ENCODE data around the gene ASH1L. TPM values are rescaled to one million over a fixed set of nuclear protein-coding genes. Genes with fewer than 3 reads are reported as not detected.
"Not testable (repeated sequence)": the region's sequence is repeated elsewhere in the genome, so short reads cannot be mapped to it uniquely, and the experiment has no call there.

The ASH1L gene
- total RNA-seq, 2 experiments from 2014 or later = 37.7 to 41.1 TPM

DNA sequence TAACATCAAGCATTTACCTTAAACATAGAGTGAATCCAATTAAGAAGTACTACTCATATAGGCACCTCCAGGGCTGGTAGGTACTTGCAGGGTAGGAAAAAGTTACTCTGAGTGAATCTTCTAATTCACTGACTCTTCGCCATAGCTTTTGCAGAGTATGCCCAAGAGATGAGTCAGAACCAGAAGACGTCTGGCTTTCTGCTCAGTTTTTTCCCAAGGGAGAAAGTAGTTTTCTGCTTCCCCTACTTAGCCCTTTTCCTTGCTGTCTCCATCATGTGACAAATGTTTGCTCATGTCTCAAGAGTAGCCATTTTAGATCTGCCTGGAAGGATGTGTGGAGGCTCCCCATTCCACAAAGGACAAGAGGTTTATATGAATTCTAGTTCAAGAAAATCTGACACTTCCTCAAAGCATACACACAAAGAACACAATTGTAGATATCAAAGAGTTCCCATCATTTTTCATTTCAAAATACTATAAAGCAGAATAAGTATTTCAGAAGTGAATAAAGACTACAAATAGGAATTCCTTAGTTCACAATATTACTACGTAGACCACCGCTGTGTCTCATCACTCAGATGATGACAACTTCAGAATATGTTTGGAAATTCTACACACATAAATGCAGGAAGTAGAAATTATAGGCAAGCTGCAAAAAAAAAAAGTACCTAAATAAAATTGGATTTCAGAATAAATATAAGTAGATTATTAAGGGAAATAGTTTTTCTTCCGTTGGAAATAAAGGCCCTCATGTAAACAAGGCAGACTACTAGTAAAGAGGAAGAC lies 98.5 kb downstream of the ASH1L start:
- Mint-ChIP-seq H3K27ac (no peak overlapping the region), H3K36me3 (ENCODE audit: low read depth) (peaks cover 30% of the 10 kb centered on the region), H3K27me3 (ENCODE audit: low read depth) (no peaks in the 10 kb centered on the region), H3K4me3 (no peak overlapping the region), H3K9me3 (ENCODE audit: insufficient read depth) (peaks cover 4% of the 10 kb centered on the region), H3K4me1 (ENCODE audit: low read depth) (peaks cover 24% of the 10 kb centered on the region)
- ATAC-seq (no peak), DNase-seq (no peak)
- ChIA-PET POLR2A (interaction anchor here (0.7 kb wide), 1 partner anchor 1177 kb away, joined by 3 read pairs; no protein-coding TSS in a partner anchor), CTCF (no interaction called here)

- ATAC-seq = no peak
- H3K4me3 Mint-ChIP-seq = no peak overlapping the region
- CTCF ChIA-PET = no interaction called here
- peaks cover 11% of the 10 kb centered on the region for H3K4me1 Mint-ChIP-seq (ENCODE audit: low read depth)
- H3K27ac Mint-ChIP-seq = no peak overlapping the region
- peaks cover 49% of the 10 kb centered on the region for H3K36me3 Mint-ChIP-seq (ENCODE audit: low read depth)
- no peaks in the 10 kb centered on the region for H3K27me3 Mint-ChIP-seq (ENCODE audit: low read depth)
- POLR2A ChIA-PET = no interaction called here
- DNase-seq = no peak
- no peaks in the 10 kb centered on the region for H3K9me3 Mint-ChIP-seq (ENCODE audit: insufficient read depth)
Observed at GRCh38 chr1:155458111-155458510, 104.5 kb downstream of the ASH1L start.

DNA sequence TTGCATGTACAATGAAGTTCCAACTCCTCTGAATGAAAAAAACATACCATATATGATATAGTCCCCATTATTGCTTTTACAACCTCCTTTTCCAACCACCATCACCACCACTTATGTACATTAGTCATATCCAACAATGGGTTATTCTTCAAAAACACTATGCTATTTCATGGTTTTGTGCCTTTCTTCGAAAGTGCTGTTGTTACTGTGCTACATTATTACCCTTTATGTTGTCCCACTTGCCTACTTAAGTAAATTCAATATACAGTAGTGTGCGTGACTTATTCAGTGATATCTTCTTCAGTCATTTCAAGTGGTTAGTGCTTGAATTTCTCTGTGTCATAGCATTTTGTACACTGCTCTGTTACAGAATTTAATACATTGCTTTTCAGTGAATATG lies 105.3 kb downstream of the ASH1L start:
- DNase-seq (no peak), ATAC-seq (no peak)
- no peak overlapping the region for H3K27ac Mint-ChIP-seq
- ChIA-PET POLR2A (no interaction called here), CTCF (no interaction called here)
- H3K4me1 Mint-ChIP-seq (ENCODE audit: low read depth) = peaks cover 11% of the 10 kb centered on the region
- H3K27me3 Mint-ChIP-seq (ENCODE audit: low read depth) = no peaks in the 10 kb centered on the region
- peaks cover 46% of the 10 kb centered on the region for H3K36me3 Mint-ChIP-seq (ENCODE audit: low read depth)
- H3K4me3 Mint-ChIP-seq = no peak overlapping the region
- H3K9me3 Mint-ChIP-seq (ENCODE audit: insufficient read depth) = no peaks in the 10 kb centered on the region

GRCh38 chr1:155455588-155456195 lies 106.9 kb downstream of the ASH1L start:
- POLR2A ChIA-PET = interaction anchor here (1.0 kb wide), 2 partner anchors 80 to 107 kb away, joined by 3 to 5 read pairs; partner anchors contain the start of gene ASH1L
- ATAC-seq = no peak
- H3K27me3 Mint-ChIP-seq (ENCODE audit: low read depth) = no peaks in the 10 kb centered on the region
- H3K9me3 Mint-ChIP-seq (ENCODE audit: insufficient read depth) = no peaks in the 10 kb centered on the region
- H3K4me3 Mint-ChIP-seq = no peak overlapping the region
- DNase-seq = no peak
- CTCF ChIA-PET = interaction anchor here (0.8 kb wide), 1 partner anchor 9 kb away, joined by 4 read pairs; no protein-coding TSS in a partner anchor
- H3K27ac Mint-ChIP-seq = no peak overlapping the region
- peaks cover 2% of the 10 kb centered on the region for H3K4me1 Mint-ChIP-seq (ENCODE audit: low read depth)
- peaks cover 38% of the 10 kb centered on the region for H3K36me3 Mint-ChIP-seq (ENCODE audit: low read depth)

DNA sequence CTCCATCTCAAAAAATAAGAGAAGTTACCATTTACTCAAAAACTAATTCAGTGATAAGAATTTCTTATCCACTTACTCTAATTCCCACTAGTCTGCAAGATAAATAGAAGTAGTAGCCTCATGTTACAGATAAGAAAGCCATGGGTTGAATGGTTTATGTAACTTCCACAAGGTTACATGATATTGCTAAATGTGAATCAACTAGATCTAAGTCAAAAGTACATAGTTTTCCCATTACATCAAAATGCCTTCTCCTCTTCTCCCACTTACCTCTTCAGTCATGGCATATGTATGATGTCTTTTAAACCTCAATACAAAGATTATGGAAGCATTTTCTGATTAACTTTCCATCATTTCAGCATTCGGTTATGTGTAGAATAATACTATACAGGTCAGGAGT lies 108.5 kb downstream of the ASH1L start:
- ChIA-PET POLR2A (interaction anchor here (0.7 kb wide), 1 partner anchor 15 kb away, joined by 3 read pairs; no protein-coding TSS in a partner anchor), CTCF (no interaction called here)
- Mint-ChIP-seq H3K4me1 (ENCODE audit: low read depth) (no peaks in the 10 kb centered on the region), H3K36me3 (ENCODE audit: low read depth) (peaks cover 40% of the 10 kb centered on the region), H3K4me3 (no peak overlapping the region), H3K9me3 (ENCODE audit: insufficient read depth) (no peaks in the 10 kb centered on the region), H3K27ac (no peak overlapping the region), H3K27me3 (ENCODE audit: low read depth) (no peaks in the 10 kb centered on the region)
- ATAC-seq (no peak), DNase-seq (no peak)

DNA sequence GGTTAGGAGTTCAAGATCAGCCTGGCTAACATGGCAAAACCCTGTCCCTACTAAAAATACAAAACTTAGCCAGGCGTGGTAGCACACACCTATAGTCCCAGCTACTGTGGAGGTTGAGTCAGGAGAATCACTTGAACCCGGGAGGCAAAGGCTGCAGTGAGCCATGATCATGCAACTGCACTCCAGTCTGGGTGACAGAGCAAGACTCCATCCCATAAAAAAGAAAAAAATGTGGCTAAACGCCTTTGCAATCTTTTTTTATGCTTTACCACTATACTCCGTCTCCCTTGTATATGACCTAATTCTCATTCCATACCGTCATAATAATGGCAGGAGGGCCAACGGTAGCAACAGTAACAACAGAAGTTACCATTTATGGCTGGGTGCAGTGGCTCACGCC lies 109.5 kb downstream of the ASH1L start:
- H3K36me3 Mint-ChIP-seq (ENCODE audit: low read depth) = peaks cover 35% of the 10 kb centered on the region
- CTCF ChIA-PET = no interaction called here

GRCh38 chr1:155451199-155451598 lies 111.4 kb downstream of the ASH1L start:
- ChIA-PET POLR2A (no interaction called here), CTCF (no interaction called here)
- ATAC-seq (no peak), DNase-seq (no peak)
- Mint-ChIP-seq H3K4me3 (no peak overlapping the region), H3K36me3 (ENCODE audit: low read depth) (peaks cover 25% of the 10 kb centered on the region), H3K27me3 (ENCODE audit: low read depth) (no peaks in the 10 kb centered on the region), H3K9me3 (ENCODE audit: insufficient read depth) (no peaks in the 10 kb centered on the region), H3K4me1 (ENCODE audit: low read depth) (no peaks in the 10 kb centered on the region), H3K27ac (no peak overlapping the region)

More for the DNA sequence above, 109.5 kb downstream of the ASH1L start:
- POLR2A ChIA-PET = no interaction called here
- H3K27me3 Mint-ChIP-seq (ENCODE audit: low read depth) = no peaks in the 10 kb centered on the region
- DNase-seq (no peak), ATAC-seq (no peak)
- H3K9me3 Mint-ChIP-seq (ENCODE audit: insufficient read depth) = no peaks in the 10 kb centered on the region
- no peaks in the 10 kb centered on the region for H3K4me1 Mint-ChIP-seq (ENCODE audit: low read depth)
- no peak overlapping the region for H3K27ac Mint-ChIP-seq
- H3K4me3 Mint-ChIP-seq = no peak overlapping the region

GRCh38 chr1:155442431-155442830 lies 120.2 kb downstream of the ASH1L start:
- CTCF ChIA-PET, DNase-seq: not testable (repeated sequence)

DNA sequence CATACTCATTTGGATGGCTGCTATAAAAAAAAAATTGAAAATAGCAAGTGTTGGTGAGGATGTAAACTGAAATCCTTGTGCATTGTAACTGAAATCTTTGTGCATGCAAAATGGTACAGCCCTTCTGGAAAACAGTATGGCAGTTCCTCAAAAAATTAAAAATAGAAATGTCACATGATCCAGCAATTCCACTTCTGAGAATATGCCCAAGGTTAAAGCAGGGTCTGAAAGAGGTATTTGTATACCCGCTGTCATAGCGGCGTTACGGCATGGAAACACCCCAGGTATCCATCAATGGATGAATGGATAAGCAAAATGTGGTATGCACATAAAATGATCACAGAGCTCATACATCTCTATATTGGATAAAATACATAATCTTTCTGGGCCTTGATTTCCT lies 125.2 kb downstream of the ASH1L start:
- peaks cover 2% of the 10 kb centered on the region for H3K4me1 Mint-ChIP-seq (ENCODE audit: low read depth)
- DNase-seq = no peak
- no peaks in the 10 kb centered on the region for H3K27me3 Mint-ChIP-seq (ENCODE audit: low read depth)
- no peak for ATAC-seq
- no peaks in the 10 kb centered on the region for H3K9me3 Mint-ChIP-seq (ENCODE audit: insufficient read depth)
- H3K4me3 Mint-ChIP-seq = no peak overlapping the region
- ChIA-PET CTCF (no interaction called here), POLR2A (no interaction called here)
- H3K27ac Mint-ChIP-seq = no peak overlapping the region
- H3K36me3 Mint-ChIP-seq (ENCODE audit: low read depth) = peaks cover 24% of the 10 kb centered on the region

More at GRCh38 chr1:155442431-155442830, 120.2 kb downstream of the ASH1L start:
- H3K27ac Mint-ChIP-seq; POLR2A ChIA-PET; H3K9me3 Mint-ChIP-seq (ENCODE audit: insufficient read depth); H3K4me1 Mint-ChIP-seq (ENCODE audit: low read depth); H3K27me3 Mint-ChIP-seq (ENCODE audit: low read depth); ATAC-seq; H3K4me3 Mint-ChIP-seq: not testable (repeated sequence)
- peaks cover 13% of the 10 kb centered on the region for H3K36me3 Mint-ChIP-seq (ENCODE audit: low read depth)

GRCh38 chr1:155433831-155434389 lies 128.7 kb downstream of the ASH1L start:
- H3K27ac Mint-ChIP-seq; POLR2A ChIA-PET; CTCF ChIA-PET; H3K9me3 Mint-ChIP-seq (ENCODE audit: insufficient read depth); H3K4me3 Mint-ChIP-seq; H3K27me3 Mint-ChIP-seq (ENCODE audit: low read depth); ATAC-seq; H3K4me1 Mint-ChIP-seq (ENCODE audit: low read depth); DNase-seq: not testable (repeated sequence)
- peaks cover 29% of the 10 kb centered on the region for H3K36me3 Mint-ChIP-seq (ENCODE audit: low read depth)

- CTCF ChIA-PET; ATAC-seq; POLR2A ChIA-PET; H3K27ac Mint-ChIP-seq; DNase-seq; H3K27me3 Mint-ChIP-seq (ENCODE audit: low read depth); H3K4me1 Mint-ChIP-seq (ENCODE audit: low read depth); H3K4me3 Mint-ChIP-seq; H3K9me3 Mint-ChIP-seq (ENCODE audit: insufficient read depth): not testable (repeated sequence)
- peaks cover 27% of the 10 kb centered on the region for H3K36me3 Mint-ChIP-seq (ENCODE audit: low read depth)
Observed at GRCh38 chr1:155433128-155433830, 129.3 kb downstream of the ASH1L start.

GRCh38 chr1:155424091-155424490 lies 138.5 kb downstream of the ASH1L start:
- ChIA-PET POLR2A (no interaction called here), CTCF (no interaction called here)
- DNase-seq (no peak), ATAC-seq (no peak)
- Mint-ChIP-seq H3K36me3 (ENCODE audit: low read depth) (peaks cover 15% of the 10 kb centered on the region), H3K27me3 (ENCODE audit: low read depth) (no peaks in the 10 kb centered on the region), H3K9me3 (ENCODE audit: insufficient read depth) (no peaks in the 10 kb centered on the region), H3K27ac (no peak overlapping the region), H3K4me1 (ENCODE audit: low read depth) (peaks cover 4% of the 10 kb centered on the region), H3K4me3 (no peak overlapping the region)
